Esophagus squamous epithelium (tissue), 4 donors: ENCODE results near the gene SLC35G2.

Source experiments
- POLR2A ChIP-seq, 4 donors: fragments of 450-650 bp; IDR thresholded peaks; one replicate each; pipeline ENCODE4 v1.6.1; 2017; ENCODE audit warnings: antibody characterized with exemption in 4 of 4, mild to moderate bottlenecking in 4 of 4, moderate library complexity in 3 of 4
- TF ChIP-seq, protein P1 (sequence below), 6 experiments: fragments of 450-650 bp in 4 of 6; fragments of 200-600 bp in 2 of 6; sonication (generic) in 2 of 6; IDR thresholded peaks; one replicate each; pipeline ENCODE4 v1.5.1; 2016 to 2019; ENCODE audit warnings: antibody characterized with exemption in 6 of 6, mild to moderate bottlenecking in 4 of 6, moderate library complexity in 4 of 6

DNA sequence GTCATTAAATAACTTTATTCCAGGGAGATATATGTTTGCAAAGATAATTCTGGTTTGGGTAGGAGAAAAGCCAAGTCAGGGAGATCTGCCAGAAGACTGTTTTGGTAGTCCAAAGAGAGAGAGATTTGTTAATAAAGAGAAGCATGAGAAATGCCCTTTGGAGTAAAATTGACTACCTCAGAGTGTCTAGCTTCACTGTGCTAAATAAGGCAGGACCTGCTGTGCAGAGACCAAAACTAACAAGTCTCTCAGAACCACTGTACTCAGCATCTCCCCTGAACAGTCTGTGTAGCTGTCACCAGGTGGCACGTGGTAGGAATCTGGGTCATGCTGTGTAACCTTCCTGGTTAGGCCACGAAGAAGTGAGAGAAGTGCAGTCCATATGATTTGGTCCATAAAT, 31.6 kb upstream of the SLC35G2 start:
- TF ChIP-seq, protein P1, sequence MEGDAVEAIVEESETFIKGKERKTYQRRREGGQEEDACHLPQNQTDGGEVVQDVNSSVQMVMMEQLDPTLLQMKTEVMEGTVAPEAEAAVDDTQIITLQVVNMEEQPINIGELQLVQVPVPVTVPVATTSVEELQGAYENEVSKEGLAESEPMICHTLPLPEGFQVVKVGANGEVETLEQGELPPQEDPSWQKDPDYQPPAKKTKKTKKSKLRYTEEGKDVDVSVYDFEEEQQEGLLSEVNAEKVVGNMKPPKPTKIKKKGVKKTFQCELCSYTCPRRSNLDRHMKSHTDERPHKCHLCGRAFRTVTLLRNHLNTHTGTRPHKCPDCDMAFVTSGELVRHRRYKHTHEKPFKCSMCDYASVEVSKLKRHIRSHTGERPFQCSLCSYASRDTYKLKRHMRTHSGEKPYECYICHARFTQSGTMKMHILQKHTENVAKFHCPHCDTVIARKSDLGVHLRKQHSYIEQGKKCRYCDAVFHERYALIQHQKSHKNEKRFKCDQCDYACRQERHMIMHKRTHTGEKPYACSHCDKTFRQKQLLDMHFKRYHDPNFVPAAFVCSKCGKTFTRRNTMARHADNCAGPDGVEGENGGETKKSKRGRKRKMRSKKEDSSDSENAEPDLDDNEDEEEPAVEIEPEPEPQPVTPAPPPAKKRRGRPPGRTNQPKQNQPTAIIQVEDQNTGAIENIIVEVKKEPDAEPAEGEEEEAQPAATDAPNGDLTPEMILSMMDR (IDR thresholded peaks at IDR 0.05) = no peak
- TF ChIP-seq POLR2A (IDR thresholded peaks at IDR 0.05) = no peak
